Measurements from ENCODE around the gene B3GNT4. TPM values are rescaled to one million over a fixed set of nuclear protein-coding genes. Genes with fewer than 3 reads are reported as not detected.

The B3GNT4 gene
- polyA plus RNA-seq, 1 experiment, result 0.12 TPM

DNA sequence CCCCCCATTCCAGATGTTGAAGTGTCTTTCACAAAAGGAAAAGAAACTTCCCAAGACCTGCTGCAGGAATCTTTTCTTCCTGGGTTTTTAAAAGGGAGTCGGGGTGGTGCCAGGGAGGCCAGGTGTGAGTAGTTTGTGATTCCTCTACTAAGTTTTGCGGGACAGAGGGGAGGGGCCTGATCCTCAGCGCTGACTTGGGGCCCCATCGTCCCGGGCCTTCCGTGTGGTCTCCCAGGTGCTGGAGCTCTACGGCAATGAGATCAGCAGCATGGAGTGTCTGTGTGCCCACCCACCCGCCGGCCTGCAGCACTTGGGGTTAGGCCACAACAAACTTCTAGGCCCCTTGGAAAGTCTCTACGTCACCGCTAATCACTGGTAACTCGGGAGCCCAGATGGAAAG is 16.0 kb upstream of the B3GNT4 start:
- CTCF ChIA-PET, result no interaction called here
- H3K4me3 ChIP-seq (ENCODE audit: low read depth, low read length), result no peak overlapping the region
- no peak for DNase-seq (ENCODE audit: low read depth, low spot score)
- H3K9me3 ChIP-seq (ENCODE audit: control insufficient read depth, insufficient read depth, low read length), result peaks cover 4% of the 10 kb centered on the region
- TF ChIP-seq, protein P1, sequence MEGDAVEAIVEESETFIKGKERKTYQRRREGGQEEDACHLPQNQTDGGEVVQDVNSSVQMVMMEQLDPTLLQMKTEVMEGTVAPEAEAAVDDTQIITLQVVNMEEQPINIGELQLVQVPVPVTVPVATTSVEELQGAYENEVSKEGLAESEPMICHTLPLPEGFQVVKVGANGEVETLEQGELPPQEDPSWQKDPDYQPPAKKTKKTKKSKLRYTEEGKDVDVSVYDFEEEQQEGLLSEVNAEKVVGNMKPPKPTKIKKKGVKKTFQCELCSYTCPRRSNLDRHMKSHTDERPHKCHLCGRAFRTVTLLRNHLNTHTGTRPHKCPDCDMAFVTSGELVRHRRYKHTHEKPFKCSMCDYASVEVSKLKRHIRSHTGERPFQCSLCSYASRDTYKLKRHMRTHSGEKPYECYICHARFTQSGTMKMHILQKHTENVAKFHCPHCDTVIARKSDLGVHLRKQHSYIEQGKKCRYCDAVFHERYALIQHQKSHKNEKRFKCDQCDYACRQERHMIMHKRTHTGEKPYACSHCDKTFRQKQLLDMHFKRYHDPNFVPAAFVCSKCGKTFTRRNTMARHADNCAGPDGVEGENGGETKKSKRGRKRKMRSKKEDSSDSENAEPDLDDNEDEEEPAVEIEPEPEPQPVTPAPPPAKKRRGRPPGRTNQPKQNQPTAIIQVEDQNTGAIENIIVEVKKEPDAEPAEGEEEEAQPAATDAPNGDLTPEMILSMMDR (IDR thresholded peaks at IDR 0.05; ENCODE audit: low read depth, low read length), result no peak
- H3K27me3 ChIP-seq (ENCODE audit: control insufficient read depth, insufficient read depth, low read length), result no peaks in the 10 kb centered on the region
- POLR2A ChIA-PET, result no interaction called here
- no peak overlapping the region for H3K27ac ChIP-seq (ENCODE audit: low read depth, low read length)

DNA sequence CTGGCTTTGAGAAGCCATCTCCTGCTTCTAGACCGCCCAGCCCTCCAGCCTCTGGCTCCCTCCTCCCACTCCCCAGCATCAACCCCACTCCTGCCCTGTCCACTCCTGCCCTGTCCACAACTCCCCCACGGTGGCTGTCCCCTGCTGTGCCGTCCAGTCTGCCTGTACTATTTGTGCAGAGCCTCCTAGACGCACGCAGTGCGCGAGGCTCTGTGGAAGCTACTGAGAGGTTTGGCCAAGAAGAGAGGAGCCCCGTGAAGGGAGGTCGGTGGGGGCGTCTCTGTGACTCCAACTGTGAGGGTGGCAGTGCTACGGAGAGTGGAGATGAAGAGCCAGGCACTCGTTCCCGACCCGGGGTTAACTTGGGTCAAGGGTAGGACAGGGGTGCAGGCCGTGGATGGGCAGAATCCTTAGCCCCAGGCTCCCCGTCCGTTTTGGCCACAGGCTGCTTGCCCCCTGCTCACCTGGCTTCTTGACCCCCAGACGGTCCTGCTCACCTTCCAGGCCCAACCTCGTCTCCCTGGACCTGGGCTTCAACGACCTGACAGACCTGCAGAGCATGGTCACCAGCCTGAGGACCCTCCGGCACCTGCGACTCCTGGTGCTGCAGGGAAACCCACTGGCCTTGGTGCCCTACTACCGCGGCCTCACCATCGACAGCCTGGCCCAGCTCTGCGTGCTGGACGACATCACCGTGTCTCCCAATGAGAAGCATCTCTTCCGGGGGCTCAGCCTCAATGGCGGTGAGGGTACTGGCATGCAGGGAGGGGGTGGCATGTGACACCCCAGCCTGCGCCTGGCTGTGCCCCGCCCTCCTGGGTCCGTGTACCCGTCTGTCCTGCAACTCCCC is 13.7 kb upstream of the B3GNT4 start:
- H3K27me3 ChIP-seq (ENCODE audit: control insufficient read depth, insufficient read depth, low read length), result no peaks in the 10 kb centered on the region
- ChIA-PET CTCF (interaction anchor here (0.7 to 2.5 kb wide), 15 partner anchors 21 to 273 kb away, joined by 3 to 32 read pairs (median 4); no protein-coding TSS in a partner anchor), POLR2A (no interaction called here)
- H3K4me3 ChIP-seq (ENCODE audit: low read depth, low read length), result no peak overlapping the region
- H3K27ac ChIP-seq (ENCODE audit: low read depth, low read length), result no peak overlapping the region
- no peak for DNase-seq (ENCODE audit: low read depth, low spot score)
- 0 out of 2 replicates have a peak, but pooled peaks cover 3% of the 10 kb centered on the region for H3K9me3 ChIP-seq (ENCODE audit: control insufficient read depth, insufficient read depth, low read length)
- TF ChIP-seq, protein P1 (IDR thresholded peaks at IDR 0.05; ENCODE audit: low read depth, low read length), result no peak

DNA sequence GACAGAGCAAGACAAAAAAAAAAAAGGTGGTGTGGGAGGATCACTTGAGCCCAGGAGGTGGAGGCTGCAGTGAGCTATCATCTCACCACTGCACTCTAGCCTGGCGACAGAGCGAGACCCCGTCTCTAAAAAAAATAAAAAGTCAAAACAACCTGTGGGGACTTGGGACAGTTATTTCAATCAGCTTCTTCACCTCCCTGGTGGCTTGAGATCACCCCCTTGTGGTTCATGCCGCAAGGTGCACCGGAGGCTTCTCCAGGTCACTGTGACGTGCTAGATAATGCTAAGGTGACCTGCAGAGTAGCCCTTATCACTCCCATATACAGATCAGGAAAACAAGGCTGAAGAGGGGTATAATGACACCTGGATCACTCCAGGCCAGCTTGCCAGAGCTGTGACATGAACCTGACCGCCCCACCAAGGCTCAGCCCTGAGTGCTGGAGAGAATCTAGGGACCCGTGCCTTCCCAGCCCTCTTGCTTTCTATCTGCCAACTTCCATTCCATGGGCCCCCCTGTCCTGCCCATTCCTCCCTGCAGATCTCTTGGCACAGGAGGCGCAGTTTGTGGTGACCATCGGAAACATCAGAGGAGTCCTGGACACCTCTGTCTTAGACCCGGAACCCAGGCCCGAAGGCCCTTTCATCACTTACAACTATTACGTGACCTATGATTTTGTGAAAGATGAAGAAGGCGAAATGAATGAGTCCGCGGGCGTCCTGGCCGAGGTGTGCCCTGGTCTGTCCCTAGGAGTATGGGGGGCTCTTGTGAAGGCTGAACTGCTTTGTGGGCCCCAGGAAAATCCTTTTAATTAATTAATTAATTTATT is 12.5 kb upstream of the B3GNT4 start:
- TF ChIP-seq, protein P1 (IDR thresholded peaks at IDR 0.05; ENCODE audit: low read depth, low read length), result peak; percentile 86
- ChIA-PET CTCF (interaction anchor here (0.6 to 2.5 kb wide), 19 partner anchors 20 to 1456 kb away, joined by 3 to 32 read pairs (median 4); no protein-coding TSS in a partner anchor), POLR2A (no interaction called here)
- no peak overlapping the region for H3K4me3 ChIP-seq (ENCODE audit: low read depth, low read length)
- peaks cover 8% of the 10 kb centered on the region for H3K9me3 ChIP-seq (ENCODE audit: control insufficient read depth, insufficient read depth, low read length)
- no peaks in the 10 kb centered on the region for H3K27me3 ChIP-seq (ENCODE audit: control insufficient read depth, insufficient read depth, low read length)
- DNase-seq (ENCODE audit: low read depth, low spot score), result peak; percentile 15
- H3K27ac ChIP-seq (ENCODE audit: low read depth, low read length), result no peak overlapping the region

DNA sequence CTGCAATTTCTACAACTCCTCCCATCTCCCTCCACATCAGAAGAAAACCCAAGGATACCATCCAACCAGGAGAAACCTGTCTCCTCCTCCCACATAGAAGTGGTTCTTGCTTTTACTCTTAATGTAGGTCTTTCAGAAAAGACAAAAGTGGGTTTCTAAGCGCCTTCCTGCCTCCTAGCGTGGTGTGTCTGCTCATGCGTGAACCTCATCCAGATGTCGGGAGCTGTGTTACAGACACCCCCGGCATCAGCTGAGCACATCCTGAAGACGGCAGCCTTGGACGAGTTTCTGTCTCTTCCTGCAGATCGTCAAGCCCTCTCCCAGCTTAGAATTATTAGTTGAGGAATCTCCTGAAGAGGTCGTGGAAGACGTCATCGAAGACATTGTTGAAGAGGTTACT is 11.1 kb upstream of the B3GNT4 start:
- DNase-seq (ENCODE audit: low read depth, low spot score), result no peak
- ChIA-PET CTCF (interaction anchor here (0.6 to 2.5 kb wide), 5 partner anchors 41 to 358 kb away, joined by 3 to 16 read pairs (median 7); no protein-coding TSS in a partner anchor), POLR2A (no interaction called here)
- Histone ChIP-seq H3K9me3 (ENCODE audit: control insufficient read depth, insufficient read depth, low read length) (peaks cover 8% of the 10 kb centered on the region), H3K27me3 (ENCODE audit: control insufficient read depth, insufficient read depth, low read length) (no peaks in the 10 kb centered on the region), H3K27ac (ENCODE audit: low read depth, low read length) (no peak overlapping the region), H3K4me3 (ENCODE audit: low read depth, low read length) (no peak overlapping the region)
- TF ChIP-seq, protein P1 (IDR thresholded peaks at IDR 0.05; ENCODE audit: low read depth, low read length), result no peak

Measured in AG04450 (cell line).